Neuronal stem cell (in vitro differentiated cells): ENCODE measurements around the gene LHX2.

Source experiments
- DNase-seq: peaks from one replicate; pipeline ENCODE4 v3.0.0-alpha.2; 2013; ENCODE audit warnings: low spot score
- H2AFZ ChIP-seq: one replicate; pipeline ENCODE4 v1.6.1; 2013; ENCODE audit warnings: mild to moderate bottlenecking, low read length, inconsistent platforms
- H2AK5ac ChIP-seq: 2 replicates; pipeline ENCODE4 v1.6.1; 2013; ENCODE audit warnings: low read depth, mild to moderate bottlenecking, inconsistent platforms, low read length, moderate library complexity, mixed read lengths
- H2BK120ac ChIP-seq: 2 replicates; pipeline ENCODE4 v1.6.1; 2013; ENCODE audit warnings: low read depth, mild to moderate bottlenecking, inconsistent platforms, low read length, moderate library complexity, mixed read lengths
- H2BK12ac ChIP-seq: one replicate; pipeline ENCODE4 v1.6.1; 2013; ENCODE audit warnings: low read length, inconsistent platforms
- H2BK15ac ChIP-seq: 2 replicates; pipeline ENCODE4 v1.6.1; 2013; ENCODE audit warnings: mild to moderate bottlenecking, low read length, inconsistent platforms, mixed read lengths
- H2BK5ac ChIP-seq: one replicate; pipeline ENCODE4 v1.6.1; 2013; ENCODE audit warnings: inconsistent platforms, mild to moderate bottlenecking, low read length, moderate library complexity
- H3K14ac ChIP-seq: one replicate; pipeline ENCODE4 v1.6.1; 2013; ENCODE audit warnings: low read length, inconsistent platforms
- H3K18ac ChIP-seq: 2 replicates; pipeline ENCODE4 v1.6.1; 2013; ENCODE audit warnings: low read length, inconsistent platforms
- H3K23ac ChIP-seq: 2 replicates; pipeline ENCODE4 v1.6.1; 2013; ENCODE audit warnings: low read depth, mild to moderate bottlenecking, mixed read lengths, low read length, inconsistent platforms; ENCODE audit not compliant: poor library complexity
- H3K27ac ChIP-seq: replicated peaks from 3 replicates; pipeline ENCODE4 v1.5.1; 2013; ENCODE audit warnings: low read length, inconsistent platforms
- H3K27me3 ChIP-seq, 3 experiments: 2 replicates each; pipeline ENCODE4 v1.6.1; 2013; ENCODE audit warnings: low read length in 3 of 3, mild to moderate bottlenecking in 2 of 3, inconsistent platforms in 1 of 3, low read depth in 1 of 3, mixed read lengths in 1 of 3, moderate library complexity in 1 of 3; ENCODE audit not compliant: control insufficient read depth in 3 of 3, insufficient read depth in 3 of 3
- H3K36me3 ChIP-seq, 2 donors: replicated peaks in 1 of 2; 2 replicates each; pipeline ENCODE4 v1.6.1; 2013; ENCODE audit warnings: low read length in 2 of 2; ENCODE audit not compliant: control insufficient read depth in 2 of 2, insufficient read depth in 2 of 2
- H3K4ac ChIP-seq: 2 replicates; pipeline ENCODE4 v1.6.1; 2013; ENCODE audit warnings: inconsistent platforms, mild to moderate bottlenecking, low read length, moderate library complexity
- H3K4me1 ChIP-seq, 2 donors: 1 replicate in 1 of 2; 2 replicates in 1 of 2; pipeline ENCODE4 v1.6.1; 2013; ENCODE audit warnings: low read length in 2 of 2, low read depth in 1 of 2; ENCODE audit not compliant: control insufficient read depth in 2 of 2, insufficient read depth in 1 of 2
- H3K4me2 ChIP-seq: one replicate; pipeline ENCODE4 v1.6.1; 2013; ENCODE audit warnings: mild to moderate bottlenecking, low read length, inconsistent platforms; ENCODE audit not compliant: insufficient read depth, poor library complexity, severe bottlenecking
- H3K4me3 ChIP-seq, 2 donors: 2 replicates each; pipeline ENCODE4 v1.5.1; 2013; ENCODE audit warnings: low read length in 2 of 2, mild to moderate bottlenecking in 2 of 2, inconsistent platforms in 1 of 2, moderate library complexity in 1 of 2
- H3K79me1 ChIP-seq: one replicate; pipeline ENCODE4 v1.6.1; 2013; ENCODE audit warnings: low read depth, mild to moderate bottlenecking, inconsistent platforms, low read length, moderate library complexity
- H3K9ac ChIP-seq: one replicate; pipeline ENCODE4 v1.6.1; 2013; ENCODE audit warnings: mild to moderate bottlenecking, low read depth, low read length, inconsistent platforms; ENCODE audit not compliant: poor library complexity
- H3K9me3 ChIP-seq, 2 donors: replicated peaks in 1 of 2; 2 replicates each; pipeline versions ENCODE3 to v1.6.1; 2013; ENCODE audit warnings: low read length in 2 of 2, mild to moderate bottlenecking in 2 of 2, inconsistent platforms in 1 of 2, low read depth in 1 of 2, mixed read lengths in 1 of 2, moderate library complexity in 1 of 2; ENCODE audit not compliant: control insufficient read depth in 2 of 2, insufficient read depth in 1 of 2
- H4K8ac ChIP-seq: one replicate; pipeline ENCODE4 v1.6.1; 2013; ENCODE audit warnings: low read depth, mild to moderate bottlenecking, inconsistent platforms, low read length, moderate library complexity
- H4K91ac ChIP-seq: one replicate; pipeline ENCODE4 v1.6.1; 2013; ENCODE audit warnings: low read length, low read depth, mild to moderate bottlenecking, inconsistent platforms; ENCODE audit not compliant: poor library complexity
- WGBS, 2 donors: extraction: QIAGEN DNeasy Blood & Tissue Kit; methylation state at CpG; one replicate each; pipeline ENCODE4 v1.1.7; 2013; ENCODE audit warnings: missing lambda C conversion rate in 2 of 2, mixed read lengths in 1 of 2; ENCODE audit not compliant: insufficient read length in 2 of 2, insufficient replicate concordance in 1 of 2; ENCODE audit errors: extremely low coverage in 2 of 2; 5-methylcytosine and 5-hydroxymethylcytosine counted together

The LHX2 gene

GRCh38 chr9:124052401-124052800 lies 40.8 kb downstream of the LHX2 start:
- no CpG with 5 or more reads among the region's 5 CpGs for WGBS, 2 donors
- Histone ChIP-seq H3K36me3 (no peaks in the 10 kb centered on the region), H2BK5ac (no peak overlapping the region), H3K9me3 (no peaks in the 10 kb centered on the region), H2BK15ac (no peak overlapping the region), H3K27ac (no peak overlapping the region), H3K18ac (no peak overlapping the region), H3K27me3 (peaks cover 0 to 14% (median 0%) of the 10 kb centered on the region in 3 experiments), H3K4me2 (no peak overlapping the region), H2AK5ac (no peak overlapping the region), H4K91ac (no peak overlapping the region), H3K14ac (no peak overlapping the region), H3K4me3 (no peak overlapping the region), H3K9ac (no peak overlapping the region), H3K4me1 (no peaks in the 10 kb centered on the region), H2BK120ac (no peak overlapping the region), H4K8ac (no peak overlapping the region), H3K4ac (no peak overlapping the region), H3K79me1 (no peaks in the 10 kb centered on the region), H2AFZ (no peak overlapping the region), H2BK12ac (no peak overlapping the region), H3K23ac (no peak overlapping the region)
- DNase-seq: no peak

- H3K23ac ChIP-seq: no peak overlapping the region
- H3K79me1 ChIP-seq: no peaks in the 10 kb centered on the region
- no peak overlapping the region for H3K4me2 ChIP-seq
- no peak overlapping the region for H4K8ac ChIP-seq
- no peak overlapping the region for H4K91ac ChIP-seq
- H2BK12ac ChIP-seq: no peak overlapping the region
- H3K27ac ChIP-seq: no peak overlapping the region
- no peak overlapping the region for H3K14ac ChIP-seq
- no peaks in the 10 kb centered on the region for H3K36me3 ChIP-seq
- no CpG with 5 or more reads among the region's 7 CpGs for WGBS, 2 donors
- H2BK120ac ChIP-seq: no peak overlapping the region
- no peak overlapping the region for H2BK5ac ChIP-seq
- no peak overlapping the region for H3K4ac ChIP-seq
- H3K18ac ChIP-seq: no peak overlapping the region
- H3K9me3 ChIP-seq: no peaks in the 10 kb centered on the region
- DNase-seq: no peak
- no peak overlapping the region for H3K4me3 ChIP-seq
- no peak overlapping the region for H2AFZ ChIP-seq
- no peaks in the 10 kb centered on the region for H3K4me1 ChIP-seq
- peaks cover 0 to 9% (median 0%) of the 10 kb centered on the region in 3 experiments for H3K27me3 ChIP-seq
- no peak overlapping the region for H3K9ac ChIP-seq
- H2BK15ac ChIP-seq: no peak overlapping the region
- no peak overlapping the region for H2AK5ac ChIP-seq
These were observed 43.1 kb downstream of the LHX2 start for GRCh38 chr9:124054582-124055227.

- DNase-seq: no peak
- H3K4me3 ChIP-seq: no peak overlapping the region
- WGBS, 2 donors: no CpG with 5 or more reads among the region's 21 CpGs
- no peak overlapping the region for H3K23ac ChIP-seq
- no peak overlapping the region for H3K4me2 ChIP-seq
- no peaks in the 10 kb centered on the region for H3K4me1 ChIP-seq
- H4K91ac ChIP-seq: no peak overlapping the region
- no peaks in the 10 kb centered on the region for H3K9me3 ChIP-seq
- no peak overlapping the region for H2AK5ac ChIP-seq
- peak overlapping the region; percentile 1 for H2BK15ac ChIP-seq
- H3K79me1 ChIP-seq: no peaks in the 10 kb centered on the region
- H3K27me3 ChIP-seq: peaks cover 0 to 22% (median 0%) of the 10 kb centered on the region in 3 experiments
- no peak overlapping the region for H2BK120ac ChIP-seq
- no peak overlapping the region for H3K9ac ChIP-seq
- no peak overlapping the region for H4K8ac ChIP-seq
- no peak overlapping the region for H3K4ac ChIP-seq
- H2AFZ ChIP-seq: no peak overlapping the region
- no peaks in the 10 kb centered on the region for H3K36me3 ChIP-seq
- no peak overlapping the region for H3K14ac ChIP-seq
- H3K27ac ChIP-seq: no peak overlapping the region
- no peak overlapping the region for H2BK5ac ChIP-seq
- H3K18ac ChIP-seq: peak overlapping the region; percentile 15
- no peak overlapping the region for H2BK12ac ChIP-seq
These were observed 49.5 kb downstream of the LHX2 start for GRCh38 chr9:124060844-124061605.

- H3K9ac ChIP-seq: no peak overlapping the region
- H3K14ac ChIP-seq: no peak overlapping the region
- no peak overlapping the region for H3K4ac ChIP-seq
- H2AK5ac ChIP-seq: no peak overlapping the region
- H3K9me3 ChIP-seq: no peaks in the 10 kb centered on the region
- no peak overlapping the region for H2AFZ ChIP-seq
- no peak overlapping the region for H4K91ac ChIP-seq
- H3K36me3 ChIP-seq: no peaks in the 10 kb centered on the region
- no peak for DNase-seq
- H3K18ac ChIP-seq: no peak overlapping the region
- peaks cover 0 to 22% (median 0%) of the 10 kb centered on the region in 3 experiments for H3K27me3 ChIP-seq
- H3K4me1 ChIP-seq: no peaks in the 10 kb centered on the region
- H3K27ac ChIP-seq: no peak overlapping the region
- no peak overlapping the region for H2BK5ac ChIP-seq
- H4K8ac ChIP-seq: no peak overlapping the region
- no CpG with 5 or more reads among the region's 2 CpGs for WGBS, 2 donors
- no peak overlapping the region for H2BK120ac ChIP-seq
- no peak overlapping the region for H3K4me2 ChIP-seq
- H3K79me1 ChIP-seq: no peaks in the 10 kb centered on the region
- H2BK12ac ChIP-seq: no peak overlapping the region
- no peak overlapping the region for H3K4me3 ChIP-seq
- H3K23ac ChIP-seq: no peak overlapping the region
- no peak overlapping the region for H2BK15ac ChIP-seq
These were observed 50.6 kb downstream of the LHX2 start for GRCh38 chr9:124062172-124062571.
